GM20000 (cell line): ENCODE data around the gene ADCY2.

Experiments
- DNase-seq: peaks from one replicate; pipeline ENCODE4 v3.0.0; 2012; ENCODE audit warnings: low spot score
- TF ChIP-seq, protein P1 (sequence below): IDR thresholded peaks from 2 replicates; pipeline ENCODE4 v1.5.1; 2012; ENCODE audit warnings: mild to moderate bottlenecking, control low read depth; ENCODE audit errors: extremely low read depth, missing control alignments

The ADCY2 gene

GRCh38 chr5:7503564-7503963 lies 107.6 kb downstream of the ADCY2 start:
- TF ChIP-seq, protein P1, sequence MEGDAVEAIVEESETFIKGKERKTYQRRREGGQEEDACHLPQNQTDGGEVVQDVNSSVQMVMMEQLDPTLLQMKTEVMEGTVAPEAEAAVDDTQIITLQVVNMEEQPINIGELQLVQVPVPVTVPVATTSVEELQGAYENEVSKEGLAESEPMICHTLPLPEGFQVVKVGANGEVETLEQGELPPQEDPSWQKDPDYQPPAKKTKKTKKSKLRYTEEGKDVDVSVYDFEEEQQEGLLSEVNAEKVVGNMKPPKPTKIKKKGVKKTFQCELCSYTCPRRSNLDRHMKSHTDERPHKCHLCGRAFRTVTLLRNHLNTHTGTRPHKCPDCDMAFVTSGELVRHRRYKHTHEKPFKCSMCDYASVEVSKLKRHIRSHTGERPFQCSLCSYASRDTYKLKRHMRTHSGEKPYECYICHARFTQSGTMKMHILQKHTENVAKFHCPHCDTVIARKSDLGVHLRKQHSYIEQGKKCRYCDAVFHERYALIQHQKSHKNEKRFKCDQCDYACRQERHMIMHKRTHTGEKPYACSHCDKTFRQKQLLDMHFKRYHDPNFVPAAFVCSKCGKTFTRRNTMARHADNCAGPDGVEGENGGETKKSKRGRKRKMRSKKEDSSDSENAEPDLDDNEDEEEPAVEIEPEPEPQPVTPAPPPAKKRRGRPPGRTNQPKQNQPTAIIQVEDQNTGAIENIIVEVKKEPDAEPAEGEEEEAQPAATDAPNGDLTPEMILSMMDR, result no peak
- no peak for DNase-seq

GRCh38 chr5:7515284-7515914 lies 119.5 kb downstream of the ADCY2 start:
- no peak for DNase-seq
- TF ChIP-seq, protein P1, result no peak

DNA sequence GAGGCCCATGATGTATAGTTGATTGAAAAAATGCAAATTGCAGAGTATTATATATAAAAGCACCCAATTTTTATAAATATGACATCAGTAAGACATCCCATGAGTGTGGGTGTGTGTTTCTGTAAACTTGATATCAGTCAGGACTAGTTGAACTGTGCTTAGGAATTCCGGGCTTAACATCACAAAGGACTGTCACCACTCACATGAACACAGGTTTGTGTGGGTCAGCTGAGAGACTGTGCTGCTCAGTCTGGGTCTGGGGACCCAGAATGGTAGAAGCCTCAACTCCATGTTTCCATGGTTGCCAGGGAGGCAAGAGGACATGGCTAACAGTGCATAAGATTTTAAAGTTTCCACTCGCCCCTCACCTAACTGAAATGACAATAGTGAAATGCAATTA lies 120.3 kb downstream of the ADCY2 start:
- DNase-seq, result no peak
- TF ChIP-seq, protein P1, result no peak

GRCh38 chr5:7517006-7517405 lies 121.1 kb downstream of the ADCY2 start:
- TF ChIP-seq, protein P1, result no peak
- DNase-seq, result no peak

DNA sequence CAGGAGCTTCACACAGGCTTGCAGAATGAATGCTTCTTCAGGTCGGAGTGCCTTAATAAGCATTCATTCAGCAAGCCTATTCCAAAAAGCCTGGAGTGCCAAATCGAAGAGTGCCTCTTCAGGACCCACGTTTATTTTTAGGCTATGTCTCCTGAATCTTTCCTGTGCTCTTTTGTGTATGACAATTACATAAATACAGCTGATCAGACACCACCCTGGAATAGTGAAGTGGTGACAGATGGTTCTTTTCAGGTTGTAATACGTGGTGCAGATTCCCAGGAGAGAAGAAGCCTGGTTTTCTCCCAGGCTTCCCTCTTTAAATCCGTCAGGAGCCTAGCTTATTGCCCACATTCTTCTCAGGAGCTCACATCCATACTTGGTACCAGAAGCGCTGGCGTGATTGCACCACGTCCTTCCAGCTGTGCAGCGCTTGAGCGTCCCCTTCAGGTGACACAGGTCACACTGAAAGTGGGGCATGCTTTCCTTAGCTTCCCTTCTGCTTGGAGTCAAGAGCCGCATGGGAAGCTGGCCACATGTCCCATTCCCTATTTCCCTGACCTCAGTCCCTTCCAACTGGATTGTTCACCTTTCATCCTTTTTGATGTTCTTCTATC lies 123.1 kb downstream of the ADCY2 start:
- DNase-seq, result no peak
- TF ChIP-seq, protein P1, result no peak

DNA sequence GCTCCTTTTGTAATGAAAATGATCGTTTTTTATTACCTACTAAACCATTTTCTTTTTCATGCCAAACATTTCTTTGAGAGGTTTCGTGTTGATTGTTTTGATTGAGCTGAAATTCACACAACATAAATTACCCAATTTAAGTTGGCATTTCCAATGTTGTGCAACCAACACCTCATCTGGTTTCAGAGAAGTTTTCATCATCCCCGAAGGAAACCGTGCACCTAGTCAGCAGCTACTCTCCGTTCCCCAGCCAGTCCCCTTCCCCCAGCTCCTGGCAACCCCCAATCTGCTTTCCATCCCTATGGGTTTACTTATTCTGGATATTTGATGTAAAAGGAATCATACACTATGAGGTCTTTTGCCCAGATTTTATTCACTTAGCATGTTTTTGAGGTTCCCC lies 123.6 kb downstream of the ADCY2 start:
- TF ChIP-seq, protein P1, result no peak

DNA sequence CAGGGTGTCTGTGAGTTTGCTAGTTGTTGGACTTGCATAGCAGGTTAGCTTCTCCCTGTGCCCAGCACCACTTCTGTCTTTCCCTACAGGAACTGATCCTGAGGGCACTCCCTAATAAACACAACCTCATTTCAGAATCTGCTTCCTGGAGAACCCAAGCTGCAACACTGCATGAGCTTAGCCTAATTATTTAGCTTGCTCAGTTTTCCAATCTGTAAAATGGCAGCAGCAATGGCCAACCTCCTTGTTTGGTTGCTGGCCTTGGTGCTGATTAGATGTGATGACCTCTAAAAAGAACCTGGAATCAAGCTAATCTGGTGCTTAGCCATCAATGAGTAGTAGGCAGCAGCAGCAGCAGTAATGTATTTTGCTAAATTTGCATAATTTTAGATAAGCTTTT lies 133.9 kb downstream of the ADCY2 start:
- TF ChIP-seq, protein P1, result no peak
- DNase-seq, result no peak

More for the DNA sequence above, 123.6 kb downstream of the ADCY2 start:
- DNase-seq, result no peak
